Esophagus muscularis mucosa (tissue), 3 donors: ENCODE results near the gene CRKL.

Source experiments
- POLR2A ChIP-seq: fragments of 450-650 bp; IDR thresholded peaks from one replicate; pipeline ENCODE4 v1.6.1; 2017; ENCODE audit warnings: antibody characterized with exemption, moderate library complexity, mild to moderate bottlenecking, low read depth
- POLR2AphosphoS5 ChIP-seq, 2 donors: sonication (generic); formaldehyde crosslinking; IDR thresholded peaks; one replicate each; pipeline ENCODE4 v1.6.1; 2017; ENCODE audit warnings: antibody characterized with exemption in 2 of 2
- TF ChIP-seq, protein P1 (sequence below), 3 experiments: fragments of 200-600 bp in 2 of 3; fragments of 450-650 bp in 1 of 3; sonication (generic) in 2 of 3; IDR thresholded peaks; one replicate each; pipeline ENCODE4 v1.5.1; 2017 to 2019; ENCODE audit warnings: antibody characterized with exemption in 3 of 3, mild to moderate bottlenecking in 2 of 3, moderate library complexity in 1 of 3

DNA sequence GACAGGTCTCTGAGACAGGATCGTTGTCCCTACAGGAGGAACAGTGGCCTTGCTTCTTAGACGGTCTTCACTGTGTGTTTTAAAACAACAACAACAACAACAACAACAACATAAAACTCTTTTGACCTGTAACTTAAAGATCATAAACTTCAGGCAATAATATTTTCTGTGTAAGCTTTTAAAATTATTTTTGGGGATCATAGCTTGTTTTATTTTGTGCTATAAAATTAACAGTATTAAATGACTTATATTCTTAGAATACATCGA lies 36.1 kb downstream of the CRKL start:
- TF ChIP-seq, protein P1, sequence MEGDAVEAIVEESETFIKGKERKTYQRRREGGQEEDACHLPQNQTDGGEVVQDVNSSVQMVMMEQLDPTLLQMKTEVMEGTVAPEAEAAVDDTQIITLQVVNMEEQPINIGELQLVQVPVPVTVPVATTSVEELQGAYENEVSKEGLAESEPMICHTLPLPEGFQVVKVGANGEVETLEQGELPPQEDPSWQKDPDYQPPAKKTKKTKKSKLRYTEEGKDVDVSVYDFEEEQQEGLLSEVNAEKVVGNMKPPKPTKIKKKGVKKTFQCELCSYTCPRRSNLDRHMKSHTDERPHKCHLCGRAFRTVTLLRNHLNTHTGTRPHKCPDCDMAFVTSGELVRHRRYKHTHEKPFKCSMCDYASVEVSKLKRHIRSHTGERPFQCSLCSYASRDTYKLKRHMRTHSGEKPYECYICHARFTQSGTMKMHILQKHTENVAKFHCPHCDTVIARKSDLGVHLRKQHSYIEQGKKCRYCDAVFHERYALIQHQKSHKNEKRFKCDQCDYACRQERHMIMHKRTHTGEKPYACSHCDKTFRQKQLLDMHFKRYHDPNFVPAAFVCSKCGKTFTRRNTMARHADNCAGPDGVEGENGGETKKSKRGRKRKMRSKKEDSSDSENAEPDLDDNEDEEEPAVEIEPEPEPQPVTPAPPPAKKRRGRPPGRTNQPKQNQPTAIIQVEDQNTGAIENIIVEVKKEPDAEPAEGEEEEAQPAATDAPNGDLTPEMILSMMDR (IDR thresholded peaks at IDR 0.05), result no peak
- TF ChIP-seq POLR2A, result no peak
- no peak for TF ChIP-seq POLR2AphosphoS5 (IDR thresholded peaks at IDR 0.05)
